ENCODE results near the gene ANXA8. TPM values are rescaled to one million over a fixed set of nuclear protein-coding genes. Genes with fewer than 3 reads are reported as not detected.

The ANXA8 gene
- total RNA-seq, 1 experiment from 2014 or later: 172 TPM

GRCh38 chr10:47425813-47426419 lies 58.0 kb downstream of the ANXA8 start:
- no peaks in the 10 kb centered on the region for H3K79me2 ChIP-seq (ENCODE audit: low read depth)
- TF ChIP-seq CTCF (conservative IDR thresholded peaks at IDR 0.05) (no peak), EZH2 (IDR thresholded peaks at IDR 0.05; ENCODE audit: low read depth) (no peak)
- no peaks in the 10 kb centered on the region for H3K9me3 ChIP-seq (ENCODE audit: insufficient read depth, low read depth)
- H4K20me1 ChIP-seq (ENCODE audit: insufficient read depth): no peaks in the 10 kb centered on the region
- ChIA-PET POLR2A (ENCODE audit: unreplicated experiment) (no interaction called here), CTCF (no interaction called here)
- no TSS peak for BruUV-seq (replicated peaks)
- H3K27me3 ChIP-seq (ENCODE audit: insufficient read depth, low read depth): no peaks in the 10 kb centered on the region
- no peak for DNase-seq
- H3K9me2 ChIP-seq (ENCODE audit: insufficient read depth): no peaks in the 10 kb centered on the region
- H3K36me3 ChIP-seq (ENCODE audit: low read depth): no peaks in the 10 kb centered on the region
- H3K4me3 ChIP-seq: no peak overlapping the region
- no peak overlapping the region for H2AFZ ChIP-seq
- no peak overlapping the region for H3K4me2 ChIP-seq
- peaks cover 22% of the 10 kb centered on the region for H3K4me1 ChIP-seq (replicated peaks; ENCODE audit: insufficient read depth)
- peaks cover 18% of the 10 kb centered on the region for H3F3A ChIP-seq (ENCODE audit: insufficient read depth, low read depth)
- intact Hi-C loops (cut with micrococcal nuclease; ENCODE audit: unreplicated experiment): no loop called here
- H3K27ac ChIP-seq: no peak overlapping the region

GRCh38 chr10:47424231-47424630 lies 59.7 kb downstream of the ANXA8 start:
- no peaks in the 10 kb centered on the region for H3K9me2 ChIP-seq (ENCODE audit: insufficient read depth)
- no peaks in the 10 kb centered on the region for H3K27me3 ChIP-seq (ENCODE audit: insufficient read depth, low read depth)
- no TSS peak for BruUV-seq (replicated peaks)
- no peak overlapping the region for H2AFZ ChIP-seq
- POLR2A ChIA-PET (ENCODE audit: unreplicated experiment): no interaction called here
- TF ChIP-seq CTCF (conservative IDR thresholded peaks at IDR 0.05): no peak
- no peak for TF ChIP-seq EZH2 (IDR thresholded peaks at IDR 0.05; ENCODE audit: low read depth)
- no peak overlapping the region for H3K4me2 ChIP-seq
- H3K4me3 ChIP-seq: no peak overlapping the region
- H3K36me3 ChIP-seq (ENCODE audit: low read depth): no peaks in the 10 kb centered on the region
- peaks cover 23% of the 10 kb centered on the region for H3F3A ChIP-seq (ENCODE audit: insufficient read depth, low read depth)
- H3K9me3 ChIP-seq (ENCODE audit: insufficient read depth, low read depth): no peaks in the 10 kb centered on the region
- no peaks in the 10 kb centered on the region for H4K20me1 ChIP-seq (ENCODE audit: insufficient read depth)
- no peak overlapping the region for H3K27ac ChIP-seq
- intact Hi-C loops (cut with micrococcal nuclease; ENCODE audit: unreplicated experiment): loop anchor here (5.0 kb wide), 1 partner anchor 62 kb away; no protein-coding TSS in a partner anchor
- DNase-seq: no peak
- peaks cover 33% of the 10 kb centered on the region for H3K4me1 ChIP-seq (replicated peaks; ENCODE audit: insufficient read depth)
- no peaks in the 10 kb centered on the region for H3K79me2 ChIP-seq (ENCODE audit: low read depth)
- CTCF ChIA-PET: interaction anchor here (0.6 to 0.9 kb wide), 2 partner anchors 9 to 14 kb away, joined by 3 read pairs; no protein-coding TSS in a partner anchor

- Histone ChIP-seq H3K9me2 (ENCODE audit: insufficient read depth) (no peaks in the 10 kb centered on the region), H4K20me1 (ENCODE audit: insufficient read depth) (no peaks in the 10 kb centered on the region), H3K4me2 (no peak overlapping the region), H3K4me1 (replicated peaks; ENCODE audit: insufficient read depth) (peaks cover 37% of the 10 kb centered on the region), H3K27ac (no peak overlapping the region), H3K27me3 (ENCODE audit: insufficient read depth, low read depth) (no peaks in the 10 kb centered on the region), H3K4me3 (no peak overlapping the region), H3K9me3 (ENCODE audit: insufficient read depth, low read depth) (no peaks in the 10 kb centered on the region), H3K36me3 (ENCODE audit: low read depth) (no peaks in the 10 kb centered on the region), H2AFZ (no peak overlapping the region), H3K79me2 (ENCODE audit: low read depth) (no peaks in the 10 kb centered on the region), H3F3A (ENCODE audit: insufficient read depth, low read depth) (peaks cover 23% of the 10 kb centered on the region)
- no peak for TF ChIP-seq EZH2 (IDR thresholded peaks at IDR 0.05; ENCODE audit: low read depth)
- TF ChIP-seq CTCF (conservative IDR thresholded peaks at IDR 0.05): no peak
- intact Hi-C loops (cut with micrococcal nuclease; ENCODE audit: unreplicated experiment): loop anchor here (5.0 kb wide), 1 partner anchor 61 kb away; no protein-coding TSS in a partner anchor
- ChIA-PET CTCF (interaction anchor here (0.6 kb wide), 1 partner anchor 9 kb away, joined by 3 read pairs; no protein-coding TSS in a partner anchor), POLR2A (ENCODE audit: unreplicated experiment) (interaction anchor here (0.8 kb wide), 1 partner anchor 354 kb away, joined by 4 read pairs; no protein-coding TSS in a partner anchor)
- no TSS peak for BruUV-seq (replicated peaks)
- peak in 1 of 2 experiments; percentile 66 for DNase-seq
These were observed 60.4 kb downstream of the ANXA8 start for GRCh38 chr10:47423476-47423875.

Measured in PC-9 (cell line).